Measurements from ENCODE around the gene SYNE2. TPM values are rescaled to one million over a fixed set of nuclear protein-coding genes. Genes with fewer than 3 reads are reported as not detected.

SYNE2 gene
- polyA plus RNA-seq, 1 donor from 2014 or later: 82.3 TPM

DNA sequence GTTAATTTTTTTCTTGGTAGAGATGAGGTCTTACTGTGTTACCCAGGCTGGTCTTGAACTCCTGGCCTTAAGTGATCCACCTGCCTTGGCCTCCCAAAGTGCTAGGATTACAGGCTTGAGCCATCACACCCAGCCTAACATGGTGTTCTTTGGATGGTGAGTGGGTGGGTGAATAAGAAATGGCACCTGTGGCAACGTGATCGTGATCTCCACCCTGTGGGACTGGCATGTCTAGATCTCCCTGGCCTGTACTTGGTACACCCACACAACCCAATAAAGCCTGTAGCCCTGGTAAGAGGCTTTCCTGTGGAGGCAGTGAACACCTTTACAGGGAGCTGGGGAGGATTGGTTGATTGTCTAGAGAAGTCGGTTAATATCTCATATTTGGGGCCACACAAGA lies 25.2 kb downstream of the SYNE2 start:
- no peak overlapping the region for H3K4me2 ChIP-seq (ENCODE audit: low read length)
- H3K9me3 ChIP-seq (ENCODE audit: low read length): no peaks in the 10 kb centered on the region
- H3K4me3 ChIP-seq (ENCODE audit: low read length): no peak overlapping the region
- no peak overlapping the region for H3K9ac ChIP-seq (ENCODE audit: low read length)
- TF ChIP-seq RAD21 (conservative IDR thresholded peaks at IDR 0.05): no peak
- TF ChIP-seq, protein P1, sequence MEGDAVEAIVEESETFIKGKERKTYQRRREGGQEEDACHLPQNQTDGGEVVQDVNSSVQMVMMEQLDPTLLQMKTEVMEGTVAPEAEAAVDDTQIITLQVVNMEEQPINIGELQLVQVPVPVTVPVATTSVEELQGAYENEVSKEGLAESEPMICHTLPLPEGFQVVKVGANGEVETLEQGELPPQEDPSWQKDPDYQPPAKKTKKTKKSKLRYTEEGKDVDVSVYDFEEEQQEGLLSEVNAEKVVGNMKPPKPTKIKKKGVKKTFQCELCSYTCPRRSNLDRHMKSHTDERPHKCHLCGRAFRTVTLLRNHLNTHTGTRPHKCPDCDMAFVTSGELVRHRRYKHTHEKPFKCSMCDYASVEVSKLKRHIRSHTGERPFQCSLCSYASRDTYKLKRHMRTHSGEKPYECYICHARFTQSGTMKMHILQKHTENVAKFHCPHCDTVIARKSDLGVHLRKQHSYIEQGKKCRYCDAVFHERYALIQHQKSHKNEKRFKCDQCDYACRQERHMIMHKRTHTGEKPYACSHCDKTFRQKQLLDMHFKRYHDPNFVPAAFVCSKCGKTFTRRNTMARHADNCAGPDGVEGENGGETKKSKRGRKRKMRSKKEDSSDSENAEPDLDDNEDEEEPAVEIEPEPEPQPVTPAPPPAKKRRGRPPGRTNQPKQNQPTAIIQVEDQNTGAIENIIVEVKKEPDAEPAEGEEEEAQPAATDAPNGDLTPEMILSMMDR (IDR thresholded peaks at IDR 0.05; ENCODE audit: poor library complexity, severe bottlenecking): no peak
- no peak for TF ChIP-seq EP300 (conservative IDR thresholded peaks at IDR 0.05; ENCODE audit: poor library complexity, severe bottlenecking)
- TF ChIP-seq POLR2AphosphoS5 (IDR thresholded peaks at IDR 0.05): no peak
- TF ChIP-seq, protein P2, sequence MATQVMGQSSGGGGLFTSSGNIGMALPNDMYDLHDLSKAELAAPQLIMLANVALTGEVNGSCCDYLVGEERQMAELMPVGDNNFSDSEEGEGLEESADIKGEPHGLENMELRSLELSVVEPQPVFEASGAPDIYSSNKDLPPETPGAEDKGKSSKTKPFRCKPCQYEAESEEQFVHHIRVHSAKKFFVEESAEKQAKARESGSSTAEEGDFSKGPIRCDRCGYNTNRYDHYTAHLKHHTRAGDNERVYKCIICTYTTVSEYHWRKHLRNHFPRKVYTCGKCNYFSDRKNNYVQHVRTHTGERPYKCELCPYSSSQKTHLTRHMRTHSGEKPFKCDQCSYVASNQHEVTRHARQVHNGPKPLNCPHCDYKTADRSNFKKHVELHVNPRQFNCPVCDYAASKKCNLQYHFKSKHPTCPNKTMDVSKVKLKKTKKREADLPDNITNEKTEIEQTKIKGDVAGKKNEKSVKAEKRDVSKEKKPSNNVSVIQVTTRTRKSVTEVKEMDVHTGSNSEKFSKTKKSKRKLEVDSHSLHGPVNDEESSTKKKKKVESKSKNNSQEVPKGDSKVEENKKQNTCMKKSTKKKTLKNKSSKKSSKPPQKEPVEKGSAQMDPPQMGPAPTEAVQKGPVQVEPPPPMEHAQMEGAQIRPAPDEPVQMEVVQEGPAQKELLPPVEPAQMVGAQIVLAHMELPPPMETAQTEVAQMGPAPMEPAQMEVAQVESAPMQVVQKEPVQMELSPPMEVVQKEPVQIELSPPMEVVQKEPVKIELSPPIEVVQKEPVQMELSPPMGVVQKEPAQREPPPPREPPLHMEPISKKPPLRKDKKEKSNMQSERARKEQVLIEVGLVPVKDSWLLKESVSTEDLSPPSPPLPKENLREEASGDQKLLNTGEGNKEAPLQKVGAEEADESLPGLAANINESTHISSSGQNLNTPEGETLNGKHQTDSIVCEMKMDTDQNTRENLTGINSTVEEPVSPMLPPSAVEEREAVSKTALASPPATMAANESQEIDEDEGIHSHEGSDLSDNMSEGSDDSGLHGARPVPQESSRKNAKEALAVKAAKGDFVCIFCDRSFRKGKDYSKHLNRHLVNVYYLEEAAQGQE (IDR thresholded peaks at IDR 0.05; ENCODE audit: borderline replicate concordance): no peak
- TF ChIP-seq SMC3 (conservative IDR thresholded peaks at IDR 0.05; ENCODE audit: poor library complexity): no peak
- TF ChIP-seq MXI1 (conservative IDR thresholded peaks at IDR 0.05; ENCODE audit: poor library complexity, severe bottlenecking): no peak
- TF ChIP-seq TAF1 (IDR thresholded peaks at IDR 0.05; ENCODE audit: low read depth): no peak
- no peak for TF ChIP-seq EZH2 (IDR thresholded peaks at IDR 0.05; ENCODE audit: borderline replicate concordance, insufficient read depth, low read length, poor library complexity, severe bottlenecking)
- no peaks in the 10 kb centered on the region for H4K20me1 ChIP-seq (ENCODE audit: insufficient read depth)
- no peaks in the 10 kb centered on the region for H3F3A ChIP-seq (ENCODE audit: insufficient read depth, low read length, poor library complexity, severe bottlenecking)
- no peak overlapping the region for H2AFZ ChIP-seq (ENCODE audit: low read depth, low read length)
- no peaks in the 10 kb centered on the region for H3K27me3 ChIP-seq (ENCODE audit: insufficient read depth, low read depth, low read length)
- no peaks in the 10 kb centered on the region for H3K9me2 ChIP-seq (ENCODE audit: insufficient read depth, low read length)
- H3K36me3 ChIP-seq (ENCODE audit: insufficient read depth, low read length): no peaks in the 10 kb centered on the region
- H3K27ac ChIP-seq (ENCODE audit: low read length): no peak overlapping the region
- H3K79me2 ChIP-seq (replicated peaks; ENCODE audit: insufficient read depth, low read length): peaks cover 79% of the 10 kb centered on the region

DNA sequence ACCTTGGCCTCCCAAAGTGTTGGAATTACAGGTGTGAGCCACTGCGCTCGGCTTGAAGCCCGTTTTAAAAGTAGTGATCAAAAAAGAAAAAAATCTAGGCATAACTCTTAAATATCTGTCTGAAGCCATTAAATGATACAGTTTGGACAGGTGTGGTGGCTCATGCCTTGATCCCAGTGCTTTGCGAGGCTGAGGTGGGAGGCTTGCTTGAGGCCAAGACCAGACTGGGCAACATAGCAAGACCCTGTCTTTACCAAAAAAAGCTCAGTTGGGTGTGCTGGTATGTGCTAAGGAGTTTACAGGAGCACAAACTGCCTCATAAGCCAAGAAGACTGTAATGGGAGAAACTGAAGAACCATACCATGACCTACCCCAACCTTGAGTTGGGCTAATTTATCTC lies 26.0 kb downstream of the SYNE2 start:
- Histone ChIP-seq H3K9me3 (ENCODE audit: low read length) (no peaks in the 10 kb centered on the region), H3K4me2 (ENCODE audit: low read length) (no peak overlapping the region), H3F3A (ENCODE audit: insufficient read depth, low read length, poor library complexity, severe bottlenecking) (no peaks in the 10 kb centered on the region), H3K27me3 (ENCODE audit: insufficient read depth, low read depth, low read length) (no peaks in the 10 kb centered on the region), H3K79me2 (replicated peaks; ENCODE audit: insufficient read depth, low read length) (peaks cover 86% of the 10 kb centered on the region), H3K9ac (ENCODE audit: low read length) (no peak overlapping the region), H3K9me2 (ENCODE audit: insufficient read depth, low read length) (no peaks in the 10 kb centered on the region), H4K20me1 (ENCODE audit: insufficient read depth) (no peaks in the 10 kb centered on the region), H3K27ac (ENCODE audit: low read length) (no peak overlapping the region), H3K36me3 (ENCODE audit: insufficient read depth, low read length) (no peaks in the 10 kb centered on the region), H2AFZ (ENCODE audit: low read depth, low read length) (no peak overlapping the region), H3K4me3 (ENCODE audit: low read length) (no peak overlapping the region)
- TF ChIP-seq, protein P1 (IDR thresholded peaks at IDR 0.05; ENCODE audit: poor library complexity, severe bottlenecking): no peak
- TF ChIP-seq MXI1 (conservative IDR thresholded peaks at IDR 0.05; ENCODE audit: poor library complexity, severe bottlenecking): no peak
- TF ChIP-seq, protein P2 (IDR thresholded peaks at IDR 0.05; ENCODE audit: borderline replicate concordance): no peak
- no peak for TF ChIP-seq EP300 (conservative IDR thresholded peaks at IDR 0.05; ENCODE audit: poor library complexity, severe bottlenecking)
- no peak for TF ChIP-seq POLR2AphosphoS5 (IDR thresholded peaks at IDR 0.05)
- TF ChIP-seq TAF1 (IDR thresholded peaks at IDR 0.05; ENCODE audit: low read depth): no peak

All from neural cell (in vitro differentiated cells).